ENCODE results near the gene ZMYND8.
"Not testable (repeated sequence)": the region's sequence is repeated elsewhere in the genome, so short reads cannot be mapped to it uniquely, and the experiment has no call there.

The ZMYND8 gene

DNA sequence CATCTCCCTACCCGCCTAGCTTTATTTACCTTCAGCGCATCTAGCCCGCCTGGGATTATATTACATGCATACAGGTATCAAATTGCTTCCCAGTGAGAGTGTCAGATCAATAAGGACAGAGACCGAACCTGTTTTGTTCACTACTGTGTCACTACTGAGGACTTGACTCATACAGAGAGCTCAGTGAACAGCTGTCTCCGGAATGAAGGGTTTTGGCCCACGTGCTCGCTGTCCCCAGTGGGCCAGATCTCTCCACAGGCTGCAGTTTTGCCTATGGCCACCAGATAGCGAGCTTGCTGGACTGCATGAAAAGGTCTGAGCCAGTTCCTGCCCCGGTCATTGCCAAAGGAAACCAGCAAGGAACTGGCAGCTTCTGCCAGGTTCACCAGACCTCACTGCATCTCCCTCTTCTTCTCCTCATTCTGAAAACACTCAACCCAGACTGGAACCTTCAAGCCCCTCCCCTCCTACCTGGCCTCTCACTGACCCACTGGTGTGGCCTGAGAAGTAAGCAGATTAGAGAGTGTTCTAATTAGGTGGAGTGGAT, 150.8 kb downstream of the ZMYND8 start:
- Histone ChIP-seq H3K36me3 (ENCODE audit: control insufficient read depth, insufficient read depth, low read length) (peaks cover 23% of the 10 kb centered on the region), H3K27me3 (ENCODE audit: control insufficient read depth, insufficient read depth, low read length) (no peaks in the 10 kb centered on the region), H3K27ac (ENCODE audit: low read depth, low read length) (no peak overlapping the region), H3K9me3 (ENCODE audit: control insufficient read depth, insufficient read depth, low read depth, low read length) (no peaks in the 10 kb centered on the region), H3K9ac (ENCODE audit: low read length) (no peak overlapping the region), H3K4me3 (ENCODE audit: low read depth, low read length) (no peak overlapping the region), H3K4me1 (ENCODE audit: control insufficient read depth, insufficient read depth, low read length) (peaks cover 5% of the 10 kb centered on the region)

DNA sequence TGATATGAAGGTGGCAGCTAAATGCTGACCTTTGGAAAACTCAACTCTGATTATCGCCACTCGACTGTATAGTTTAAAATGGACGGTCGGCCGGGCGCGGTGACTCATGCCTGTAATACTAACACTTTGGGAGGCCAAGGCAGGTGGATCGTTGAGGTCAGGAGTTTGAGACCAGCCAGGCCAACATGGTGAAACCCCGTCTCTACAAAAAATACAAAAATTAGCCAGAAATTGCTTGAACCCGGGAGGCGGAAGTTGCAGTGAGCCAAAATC, 151.7 kb downstream of the ZMYND8 start:
- peaks cover 14% of the 10 kb centered on the region for H3K36me3 ChIP-seq (ENCODE audit: control insufficient read depth, insufficient read depth, low read length)
- not testable (repeated sequence) for H3K4me3 ChIP-seq (ENCODE audit: low read depth, low read length); H3K27me3 ChIP-seq (ENCODE audit: control insufficient read depth, insufficient read depth, low read length); H3K27ac ChIP-seq (ENCODE audit: low read depth, low read length); H3K9ac ChIP-seq (ENCODE audit: low read length); H3K4me1 ChIP-seq (ENCODE audit: control insufficient read depth, insufficient read depth, low read length); H3K9me3 ChIP-seq (ENCODE audit: control insufficient read depth, insufficient read depth, low read depth, low read length)

DNA sequence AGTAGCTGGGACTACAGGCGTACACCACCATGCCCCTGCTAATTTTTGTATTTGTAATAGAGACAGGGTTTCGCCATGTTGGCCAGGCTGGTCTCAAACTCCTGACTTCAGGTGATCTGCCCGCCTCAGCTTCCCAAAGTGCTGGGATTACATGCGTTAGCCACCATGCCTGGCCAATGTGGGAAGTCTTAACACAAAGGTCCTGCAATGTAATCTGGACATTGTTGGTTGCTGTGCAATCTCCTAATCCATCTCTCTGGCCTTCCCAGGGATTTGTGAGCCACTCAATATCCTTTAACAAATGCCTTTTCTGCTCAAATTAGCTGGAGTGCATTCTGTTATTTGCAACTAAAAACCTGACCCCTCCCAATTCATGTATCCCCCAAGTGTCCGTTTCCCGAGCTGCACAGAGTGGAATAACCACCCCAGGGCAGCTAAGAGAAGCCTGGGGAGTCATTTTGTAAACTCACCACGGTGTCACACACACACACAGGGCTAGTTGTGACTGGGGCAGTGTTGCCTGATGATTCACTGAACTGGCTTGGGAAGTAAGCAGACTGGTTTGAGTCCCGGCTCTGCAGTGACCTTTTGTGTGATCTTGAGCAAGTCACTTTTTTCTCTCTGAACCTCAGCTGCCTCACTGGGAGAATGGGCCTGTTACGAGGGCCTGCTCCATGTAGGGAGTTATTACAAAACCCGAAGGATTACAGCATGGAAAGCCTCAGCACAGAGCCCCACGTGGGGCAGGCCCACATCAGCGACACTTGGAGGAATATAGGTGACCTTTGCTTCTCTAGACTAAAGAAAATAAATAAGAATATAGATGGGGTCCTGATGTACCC, 152.3 kb downstream of the ZMYND8 start:
- H3K9ac ChIP-seq (ENCODE audit: low read length): no peak overlapping the region
- H3K27ac ChIP-seq (ENCODE audit: low read depth, low read length): no peak overlapping the region
- no peak overlapping the region for H3K4me3 ChIP-seq (ENCODE audit: low read depth, low read length)
- H3K36me3 ChIP-seq (ENCODE audit: control insufficient read depth, insufficient read depth, low read length): peaks cover 8% of the 10 kb centered on the region
- no peaks in the 10 kb centered on the region for H3K9me3 ChIP-seq (ENCODE audit: control insufficient read depth, insufficient read depth, low read depth, low read length)
- H3K27me3 ChIP-seq (ENCODE audit: control insufficient read depth, insufficient read depth, low read length): no peaks in the 10 kb centered on the region
- peaks cover 5% of the 10 kb centered on the region for H3K4me1 ChIP-seq (ENCODE audit: control insufficient read depth, insufficient read depth, low read length)

DNA sequence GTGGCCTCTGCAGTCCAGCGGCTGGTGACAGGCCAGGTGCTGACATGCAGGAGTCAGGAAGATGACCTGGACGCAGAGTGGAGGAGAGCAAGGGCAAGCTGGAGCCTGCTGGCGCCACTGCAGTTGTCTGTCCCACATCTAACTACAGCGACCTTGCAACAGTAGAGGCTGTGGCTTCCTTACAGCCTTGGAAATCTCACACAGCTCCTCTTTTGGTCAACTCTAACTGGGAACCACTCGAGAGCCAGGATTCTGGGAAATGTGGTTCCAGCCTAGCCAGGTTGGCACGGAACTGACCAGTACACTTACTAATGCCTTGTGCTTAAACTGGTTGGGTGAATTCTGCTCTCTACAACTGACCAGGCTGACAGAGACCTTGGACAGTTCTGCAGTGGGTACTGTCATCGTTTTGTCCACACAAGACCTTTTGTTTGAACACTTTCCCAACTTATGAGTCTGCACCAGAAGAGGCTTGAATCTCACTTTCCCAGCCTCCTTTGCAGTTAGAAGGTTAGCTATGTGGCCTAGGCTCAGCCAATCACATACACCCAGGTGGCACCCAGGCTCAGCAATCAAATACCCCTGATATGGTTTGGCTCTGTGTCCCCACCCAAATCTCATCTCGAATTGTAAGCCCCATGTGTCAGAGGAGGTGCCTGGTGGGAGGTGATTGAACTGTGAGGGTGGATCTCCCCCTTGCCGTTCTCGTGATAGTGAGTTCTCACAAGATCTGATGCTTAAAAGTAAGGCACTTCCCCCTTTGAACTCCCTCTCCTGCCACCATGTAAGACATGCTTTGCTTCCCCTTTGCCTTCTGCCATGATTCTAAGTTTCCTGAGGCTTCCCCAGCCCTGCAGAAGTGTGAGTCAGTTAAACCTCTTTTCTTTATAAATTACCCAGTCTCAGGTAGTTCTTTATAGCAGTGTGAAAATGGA, 153.5 kb downstream of the ZMYND8 start:
- Histone ChIP-seq H3K27ac (ENCODE audit: low read depth, low read length) (no peak overlapping the region), H3K9ac (ENCODE audit: low read length) (no peak overlapping the region), H3K4me1 (ENCODE audit: control insufficient read depth, insufficient read depth, low read length) (peaks cover 5% of the 10 kb centered on the region), H3K36me3 (ENCODE audit: control insufficient read depth, insufficient read depth, low read length) (no peaks in the 10 kb centered on the region), H3K4me3 (ENCODE audit: low read depth, low read length) (no peak overlapping the region), H3K27me3 (ENCODE audit: control insufficient read depth, insufficient read depth, low read length) (no peaks in the 10 kb centered on the region), H3K9me3 (ENCODE audit: control insufficient read depth, insufficient read depth, low read depth, low read length) (no peaks in the 10 kb centered on the region)

DNA sequence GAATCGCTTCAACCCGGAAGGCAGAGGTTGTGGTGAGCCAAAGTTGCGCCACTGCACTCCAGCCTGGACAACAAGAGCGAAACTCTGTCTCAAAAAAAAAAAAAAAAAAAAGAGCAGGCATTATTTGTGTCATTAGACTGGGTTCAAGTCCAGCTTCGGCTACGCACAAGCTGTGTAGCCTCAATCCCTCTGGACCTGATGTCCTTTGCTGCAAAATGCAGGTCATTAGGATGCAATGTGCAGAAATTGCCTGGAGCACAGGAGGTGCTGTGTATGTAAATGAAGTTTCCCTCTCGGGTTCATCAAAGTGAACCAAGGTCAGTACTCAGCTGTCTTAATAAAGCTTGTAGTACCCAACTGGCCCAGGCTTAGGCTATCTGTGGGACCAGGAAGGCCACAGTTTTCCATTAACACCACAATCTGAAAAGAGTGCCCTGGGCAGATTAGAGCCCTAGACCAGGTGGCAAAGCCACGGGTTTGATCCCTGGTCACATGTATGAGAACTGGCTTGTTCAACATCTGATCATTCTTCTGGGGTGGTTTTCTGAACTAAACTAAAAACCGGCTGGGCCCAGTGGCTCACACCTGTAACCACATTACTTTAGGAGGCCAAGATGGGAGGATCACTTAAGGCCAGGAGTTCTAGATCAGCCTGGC, 155.3 kb downstream of the ZMYND8 start:
- H3K9me3 ChIP-seq (ENCODE audit: control insufficient read depth, insufficient read depth, low read depth, low read length): no peaks in the 10 kb centered on the region
- H3K4me3 ChIP-seq (ENCODE audit: low read depth, low read length): no peak overlapping the region
- H3K27me3 ChIP-seq (ENCODE audit: control insufficient read depth, insufficient read depth, low read length): no peaks in the 10 kb centered on the region
- H3K36me3 ChIP-seq (ENCODE audit: control insufficient read depth, insufficient read depth, low read length): no peaks in the 10 kb centered on the region
- no peaks in the 10 kb centered on the region for H3K4me1 ChIP-seq (ENCODE audit: control insufficient read depth, insufficient read depth, low read length)
- H3K9ac ChIP-seq (ENCODE audit: low read length): no peak overlapping the region
- no peak overlapping the region for H3K27ac ChIP-seq (ENCODE audit: low read depth, low read length)

DNA sequence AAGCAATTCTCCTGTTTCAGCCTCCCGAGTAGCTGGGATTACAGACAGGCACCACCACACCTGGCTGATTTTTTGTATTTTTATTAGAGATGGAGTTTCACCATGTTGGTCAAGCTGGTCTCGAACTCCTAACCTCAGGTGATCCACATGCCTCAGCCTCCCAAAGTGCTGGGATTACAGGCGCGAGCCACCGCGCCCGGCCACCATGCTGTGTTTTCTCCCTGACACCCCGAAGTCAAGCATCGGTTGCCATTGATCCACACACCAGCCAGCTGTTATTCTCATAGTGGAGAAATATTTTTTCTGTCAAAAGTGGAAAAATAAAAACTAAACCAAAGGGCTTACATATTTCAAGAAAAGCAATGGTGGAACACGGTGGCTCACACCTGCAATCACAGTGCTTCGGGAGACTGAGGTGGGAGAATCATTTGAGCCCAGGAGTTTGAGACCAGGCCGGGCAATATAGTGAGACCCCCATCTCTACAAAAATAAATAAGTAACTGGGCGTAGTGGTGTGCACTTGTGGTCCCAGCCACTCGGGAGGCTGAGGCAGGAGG, 157.4 kb downstream of the ZMYND8 start:
- Histone ChIP-seq H3K27me3 (ENCODE audit: control insufficient read depth, insufficient read depth, low read length) (no peaks in the 10 kb centered on the region), H3K27ac (ENCODE audit: low read depth, low read length) (no peak overlapping the region), H3K4me1 (ENCODE audit: control insufficient read depth, insufficient read depth, low read length) (no peaks in the 10 kb centered on the region), H3K9me3 (ENCODE audit: control insufficient read depth, insufficient read depth, low read depth, low read length) (no peaks in the 10 kb centered on the region), H3K4me3 (ENCODE audit: low read depth, low read length) (no peak overlapping the region), H3K36me3 (ENCODE audit: control insufficient read depth, insufficient read depth, low read length) (no peaks in the 10 kb centered on the region), H3K9ac (ENCODE audit: low read length) (no peak overlapping the region)

DNA sequence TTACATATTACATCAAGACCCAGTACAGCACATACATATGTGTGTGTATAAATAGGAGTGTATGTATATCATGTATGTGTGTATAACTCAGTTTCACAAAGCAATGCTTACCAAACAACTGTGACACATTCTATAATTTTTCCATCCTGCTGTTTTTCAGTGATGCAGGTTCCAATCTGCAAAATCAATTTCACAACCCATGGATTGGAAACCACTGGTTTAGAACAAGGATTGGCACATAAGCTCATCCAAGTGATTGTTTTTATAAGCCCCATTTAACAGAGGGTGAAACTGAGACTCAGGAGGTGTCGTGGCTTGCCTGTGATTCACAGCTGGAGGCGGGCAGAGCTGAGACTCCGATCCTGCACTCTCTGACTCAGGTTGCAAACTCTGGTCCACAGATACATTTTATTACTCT, 158.2 kb downstream of the ZMYND8 start:
- no peaks in the 10 kb centered on the region for H3K9me3 ChIP-seq (ENCODE audit: control insufficient read depth, insufficient read depth, low read depth, low read length)
- H3K4me1 ChIP-seq (ENCODE audit: control insufficient read depth, insufficient read depth, low read length): no peaks in the 10 kb centered on the region
- H3K27ac ChIP-seq (ENCODE audit: low read depth, low read length): no peak overlapping the region
- no peak overlapping the region for H3K9ac ChIP-seq (ENCODE audit: low read length)
- H3K27me3 ChIP-seq (ENCODE audit: control insufficient read depth, insufficient read depth, low read length): no peaks in the 10 kb centered on the region
- no peak overlapping the region for H3K4me3 ChIP-seq (ENCODE audit: low read depth, low read length)
- H3K36me3 ChIP-seq (ENCODE audit: control insufficient read depth, insufficient read depth, low read length): no peaks in the 10 kb centered on the region

DNA sequence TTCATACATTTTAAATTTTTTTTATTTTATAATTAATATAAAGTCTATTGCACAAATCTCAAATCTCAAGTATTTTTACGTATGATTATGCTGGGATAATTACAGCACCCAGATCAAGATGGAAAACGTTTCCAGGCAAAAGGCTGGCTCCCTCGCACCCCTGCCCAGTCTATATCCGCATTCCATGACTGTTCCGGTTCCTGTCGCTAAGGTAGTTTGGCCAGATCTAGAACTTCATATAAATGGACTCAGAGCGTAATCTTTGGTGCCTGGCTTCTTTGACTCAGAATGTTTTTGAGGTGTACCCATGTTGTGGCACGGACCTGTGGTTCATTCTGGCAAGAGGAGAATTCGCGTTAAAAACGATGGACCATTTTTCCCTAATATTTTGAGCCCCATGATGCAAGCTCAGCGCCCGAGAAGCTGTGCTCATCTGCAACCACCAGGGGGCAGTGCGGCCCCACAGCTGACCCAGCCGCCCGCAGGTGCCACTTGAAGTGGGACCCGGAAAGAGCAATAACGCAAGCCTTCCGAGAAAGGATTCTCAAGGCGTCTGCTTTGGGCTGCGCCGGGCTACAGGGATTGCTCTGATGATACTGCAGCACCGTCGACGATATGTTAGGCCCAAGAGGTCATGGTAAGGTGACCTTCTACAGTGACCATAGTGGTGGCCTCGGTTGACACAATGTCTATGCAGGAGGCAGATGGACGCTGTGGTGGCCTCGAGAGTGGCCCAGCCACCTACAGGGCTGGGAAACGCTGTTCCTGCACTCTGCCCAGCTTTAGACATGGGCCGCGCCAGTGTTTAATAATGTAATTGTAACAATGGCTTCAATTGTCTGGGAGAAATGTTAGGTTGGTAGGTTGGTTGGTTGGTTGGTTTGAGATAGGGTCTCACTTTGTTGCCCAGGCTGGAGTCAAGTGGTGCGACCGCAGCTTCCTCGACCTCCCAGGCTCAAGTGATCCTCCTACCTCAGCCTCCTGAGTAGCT, 160.1 kb downstream of the ZMYND8 start:
- Histone ChIP-seq H3K4me3 (ENCODE audit: low read depth, low read length) (no peak overlapping the region), H3K9me3 (ENCODE audit: control insufficient read depth, insufficient read depth, low read depth, low read length) (no peaks in the 10 kb centered on the region), H3K9ac (ENCODE audit: low read length) (no peak overlapping the region), H3K4me1 (ENCODE audit: control insufficient read depth, insufficient read depth, low read length) (no peaks in the 10 kb centered on the region), H3K36me3 (ENCODE audit: control insufficient read depth, insufficient read depth, low read length) (no peaks in the 10 kb centered on the region), H3K27ac (ENCODE audit: low read depth, low read length) (no peak overlapping the region), H3K27me3 (ENCODE audit: control insufficient read depth, insufficient read depth, low read length) (no peaks in the 10 kb centered on the region)

DNA sequence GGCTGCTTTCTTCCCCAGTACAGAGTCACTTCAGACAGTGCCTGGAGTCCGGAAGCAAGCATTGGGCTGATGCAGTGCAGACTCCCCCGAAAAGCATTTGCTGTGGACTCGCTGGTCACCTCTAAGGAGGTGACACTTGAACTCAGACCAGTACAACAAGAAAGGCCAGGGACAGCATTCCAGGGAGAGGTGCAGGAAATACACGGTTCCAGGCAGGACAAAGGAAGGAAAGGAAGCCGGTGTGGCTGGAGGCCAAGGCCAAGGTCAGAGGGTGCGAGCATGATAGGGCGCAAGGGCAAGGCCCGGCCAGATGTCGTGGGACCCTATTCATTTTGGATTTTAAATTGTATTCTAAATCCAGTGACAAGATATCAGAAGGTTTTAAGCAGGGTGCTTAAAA, 160.9 kb downstream of the ZMYND8 start:
- no peak overlapping the region for H3K9ac ChIP-seq (ENCODE audit: low read length)
- H3K27ac ChIP-seq (ENCODE audit: low read depth, low read length): no peak overlapping the region
- H3K9me3 ChIP-seq (ENCODE audit: control insufficient read depth, insufficient read depth, low read depth, low read length): no peaks in the 10 kb centered on the region
- H3K4me1 ChIP-seq (ENCODE audit: control insufficient read depth, insufficient read depth, low read length): no peaks in the 10 kb centered on the region
- no peaks in the 10 kb centered on the region for H3K36me3 ChIP-seq (ENCODE audit: control insufficient read depth, insufficient read depth, low read length)
- no peak overlapping the region for H3K4me3 ChIP-seq (ENCODE audit: low read depth, low read length)
- H3K27me3 ChIP-seq (ENCODE audit: control insufficient read depth, insufficient read depth, low read length): no peaks in the 10 kb centered on the region

DNA sequence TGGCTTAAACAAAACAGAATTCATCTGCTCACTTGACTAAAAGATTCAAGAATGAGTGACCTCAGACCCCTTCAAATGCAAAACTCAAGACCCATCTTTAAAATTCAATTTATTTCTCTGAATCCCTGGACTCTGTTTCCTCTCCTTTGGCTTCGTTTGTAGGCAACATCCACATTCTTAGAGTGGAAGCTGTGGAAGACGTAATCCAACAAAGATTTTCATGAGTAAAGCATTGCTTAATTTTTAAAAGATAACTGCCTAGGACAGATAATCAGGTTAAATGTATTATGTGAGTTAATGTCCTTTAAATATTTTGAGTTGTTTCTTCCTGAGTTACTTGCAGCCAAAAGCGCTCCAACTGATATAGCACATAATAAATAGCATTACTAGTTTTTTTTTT, 164.5 kb downstream of the ZMYND8 start:
- Histone ChIP-seq H3K9me3 (ENCODE audit: control insufficient read depth, insufficient read depth, low read depth, low read length) (no peaks in the 10 kb centered on the region), H3K27ac (ENCODE audit: low read depth, low read length) (no peak overlapping the region), H3K9ac (ENCODE audit: low read length) (no peak overlapping the region), H3K36me3 (ENCODE audit: control insufficient read depth, insufficient read depth, low read length) (no peaks in the 10 kb centered on the region), H3K4me1 (ENCODE audit: control insufficient read depth, insufficient read depth, low read length) (no peaks in the 10 kb centered on the region), H3K27me3 (ENCODE audit: control insufficient read depth, insufficient read depth, low read length) (no peaks in the 10 kb centered on the region), H3K4me3 (ENCODE audit: low read depth, low read length) (no peak overlapping the region)

Data from HUES6 (cell line).